K562 treated with DMSO at 1 percent for 4 hours (cell line): Measurements from ENCODE around the gene REG3G. TPM values are rescaled to one million over a fixed set of nuclear protein-coding genes. Genes with fewer than 3 reads are reported as not detected.

Source experiments
- total RNA-seq: library from RNA; unstranded; fragments of 300-600 nt; gene quantifications from 2 replicates; pipeline ENCODE4 v1.2.3, GENCODE V29; 2022; ENCODE audit not compliant: insufficient read depth

Gene REG3G
- total RNA-seq, result not detected in 2 replicates

GRCh38 chr2:79025421-79025820, at the start of gene REG3G:
TSS of gene REG3G (plus strand) at chr2:79025702. CDS start at chr2:79026094, 392 bp downstream.

Other genes with a start within 250 kb of the REG3G start
- not detected in 2 replicates for gene REG1B, start 62.3 kb downstream of the REG3G start, total RNA-seq
- not detected in 2 replicates for gene REG1A, start 94.8 kb downstream of the REG3G start, total RNA-seq
- not detected in 2 replicates for gene REG3A, start 134.1 kb downstream of the REG3G start, total RNA-seq